ENCODE results near the gene PLEKHS1.
"Not testable (repeated sequence)": the region's sequence is repeated elsewhere in the genome, so short reads cannot be mapped to it uniquely, and the experiment has no call there.

The PLEKHS1 gene

GRCh38 chr10:113819989-113820388 is 68.5 kb downstream of the PLEKHS1 start:
- FAIRE-seq: no peak
- TF ChIP-seq POLR2A (IDR thresholded peaks at IDR 0.05; ENCODE audit: low read depth, low read length) (no peak), POLR2AphosphoS5 (IDR thresholded peaks at IDR 0.05; ENCODE audit: low read depth, low read length) (no peak), TAF1 (IDR thresholded peaks at IDR 0.05; ENCODE audit: borderline replicate concordance, low read depth, low read length) (no peak)
- no peak for DNase-seq (ENCODE audit: insufficient read length)

DNA sequence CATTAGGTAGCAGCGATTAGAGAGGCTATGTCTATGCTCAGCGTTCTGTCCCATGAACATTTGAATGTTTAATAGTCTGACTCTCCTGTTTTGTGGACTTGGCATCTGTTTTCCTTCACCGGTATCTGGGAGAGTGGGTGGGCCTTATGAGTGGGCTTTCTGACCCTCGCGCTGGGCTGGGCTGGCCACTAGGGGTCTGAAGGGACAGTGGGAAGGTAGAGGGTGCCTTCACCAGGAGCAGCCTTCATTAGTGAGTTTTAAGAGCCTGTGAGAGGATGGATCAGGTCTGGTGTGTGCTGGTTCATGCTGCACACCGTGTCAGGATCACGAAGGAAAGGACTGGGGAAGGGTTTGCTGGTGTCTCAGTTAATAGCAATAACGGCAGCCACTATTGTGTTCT is 69.0 kb downstream of the PLEKHS1 start:
- FAIRE-seq (no peak), DNase-seq (ENCODE audit: insufficient read length) (no peak)
- TF ChIP-seq TAF1 (IDR thresholded peaks at IDR 0.05; ENCODE audit: borderline replicate concordance, low read depth, low read length): no peak
- no peak for TF ChIP-seq POLR2A (IDR thresholded peaks at IDR 0.05; ENCODE audit: low read depth, low read length)
- no peak for TF ChIP-seq POLR2AphosphoS5 (IDR thresholded peaks at IDR 0.05; ENCODE audit: low read depth, low read length)

DNA sequence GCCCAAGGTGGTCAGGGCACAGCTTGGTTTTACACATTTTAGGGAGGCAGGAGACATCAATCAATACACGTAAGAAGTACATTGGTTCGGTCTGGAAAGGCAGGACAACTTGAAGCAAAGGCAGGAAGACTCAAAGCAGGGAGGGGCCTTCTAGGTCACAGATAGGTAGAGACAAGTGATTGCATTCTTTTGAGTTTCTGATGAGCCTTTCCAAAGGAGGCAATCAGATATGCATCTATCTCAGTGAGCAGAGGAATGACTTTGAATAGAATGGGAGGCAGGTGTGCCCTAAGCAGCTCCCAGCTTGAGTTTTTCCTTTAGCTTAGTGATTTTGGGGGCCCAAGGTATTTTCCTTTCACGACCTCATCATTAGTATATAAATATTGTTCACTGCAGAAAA is 69.8 kb downstream of the PLEKHS1 start:
- not testable (repeated sequence) for DNase-seq (ENCODE audit: insufficient read length); FAIRE-seq

- TF ChIP-seq POLR2A (IDR thresholded peaks at IDR 0.05; ENCODE audit: low read depth, low read length) (no peak), TAF1 (IDR thresholded peaks at IDR 0.05; ENCODE audit: borderline replicate concordance, low read depth, low read length) (no peak), POLR2AphosphoS5 (IDR thresholded peaks at IDR 0.05; ENCODE audit: low read depth, low read length) (no peak)
- FAIRE-seq (no peak), DNase-seq (ENCODE audit: insufficient read length) (no peak)
These were observed 70.7 kb downstream of the PLEKHS1 start for GRCh38 chr10:113822174-113822573.

GRCh38 chr10:113823389-113823788 is 71.9 kb downstream of the PLEKHS1 start:
- no peak for TF ChIP-seq POLR2AphosphoS5 (IDR thresholded peaks at IDR 0.05; ENCODE audit: low read depth, low read length)
- TF ChIP-seq TAF1 (IDR thresholded peaks at IDR 0.05; ENCODE audit: borderline replicate concordance, low read depth, low read length): no peak
- TF ChIP-seq POLR2A (IDR thresholded peaks at IDR 0.05; ENCODE audit: low read depth, low read length): no peak
- no peak for FAIRE-seq
- no peak for DNase-seq (ENCODE audit: insufficient read length)

- TF ChIP-seq POLR2AphosphoS5 (IDR thresholded peaks at IDR 0.05; ENCODE audit: low read depth, low read length) (no peak), TAF1 (IDR thresholded peaks at IDR 0.05; ENCODE audit: borderline replicate concordance, low read depth, low read length) (no peak), POLR2A (IDR thresholded peaks at IDR 0.05; ENCODE audit: low read depth, low read length) (no peak)
- no peak for DNase-seq (ENCODE audit: insufficient read length)
- FAIRE-seq: no peak
These were observed 74.3 kb downstream of the PLEKHS1 start for GRCh38 chr10:113825791-113826190.

- DNase-seq (ENCODE audit: insufficient read length); FAIRE-seq: not testable (repeated sequence)
These were observed 77.1 kb downstream of the PLEKHS1 start for GRCh38 chr10:113828567-113828966.

Measured in GM12892 (cell line).